Smooth muscle cell of the brain vasculature (primary cell): Measurements from ENCODE around the gene SYNE3.
"Not testable (repeated sequence)": the region's sequence is repeated elsewhere in the genome, so short reads cannot be mapped to it uniquely, and the experiment has no call there.

Source experiments
- DNase-seq: peaks from one replicate; pipeline ENCODE4 v3.0.0-alpha.2; 2012; ENCODE audit warnings: low read depth, low spot score

SYNE3 gene

GRCh38 chr14:95525999-95526398 lies 9.5 kb upstream of the SYNE3 start:
- DNase-seq: no peak

- DNase-seq: no peak
Measured at GRCh38 chr14:95524706-95525512, 8.5 kb upstream of the SYNE3 start.

GRCh38 chr14:95523815-95524448 lies 7.5 kb upstream of the SYNE3 start:
- no peak for DNase-seq

GRCh38 chr14:95523051-95523814 lies 6.8 kb upstream of the SYNE3 start:
- DNase-seq: no peak

GRCh38 chr14:95522556-95522955 lies 6.1 kb upstream of the SYNE3 start:
- no peak for DNase-seq

GRCh38 chr14:95522116-95522515 lies 5.7 kb upstream of the SYNE3 start:
- no peak for DNase-seq

- DNase-seq: no peak
Measured at GRCh38 chr14:95521001-95521400, 4.6 kb upstream of the SYNE3 start.

- DNase-seq: no peak
Measured at GRCh38 chr14:95520346-95520745, 3.9 kb upstream of the SYNE3 start.

- DNase-seq: no peak
Measured at GRCh38 chr14:95519699-95520098, 3.2 kb upstream of the SYNE3 start.

- no peak for DNase-seq
Measured at GRCh38 chr14:95518045-95518751, 1.7 kb upstream of the SYNE3 start.

GRCh38 chr14:95515596-95516552 lies 576 bp downstream of the SYNE3 start:
- DNase-seq: no peak

- DNase-seq: peak; percentile 81
Measured at GRCh38 chr14:95515080-95515489, 1.4 kb downstream of the SYNE3 start.

- no peak for DNase-seq
Measured at GRCh38 chr14:95514131-95515079, 2.0 kb downstream of the SYNE3 start.

- no peak for DNase-seq
Measured at GRCh38 chr14:95513291-95513690, 3.2 kb downstream of the SYNE3 start.

GRCh38 chr14:95511687-95512086 lies 4.8 kb downstream of the SYNE3 start:
- no peak for DNase-seq

GRCh38 chr14:95510804-95511203 lies 5.6 kb downstream of the SYNE3 start:
- DNase-seq: no peak

- DNase-seq: not testable (repeated sequence)
Measured at GRCh38 chr14:95510344-95510743, 6.1 kb downstream of the SYNE3 start.

- DNase-seq: no peak
Measured at GRCh38 chr14:95509495-95509894, 7.0 kb downstream of the SYNE3 start.

- no peak for DNase-seq
Measured at GRCh38 chr14:95508377-95508776, 8.1 kb downstream of the SYNE3 start.

- no peak for DNase-seq
Measured at GRCh38 chr14:95507701-95508103, 8.7 kb downstream of the SYNE3 start.
